HepG2 (cell line): ENCODE results near the gene OVOL2. TPM values are rescaled to one million over a fixed set of nuclear protein-coding genes. Genes with fewer than 3 reads are reported as not detected.

Experiments
- ATAC-seq: fragments of 200-7000 bp; cut with Tn5 transposase; 3 replicates; pipeline ENCODE4 v1.9.1; 2020; ENCODE audit warnings: mild to moderate bottlenecking, moderate library complexity
- BruUV-seq: library from RNA; stranded (reverse); fragments of 400-500 nt; replicated peaks from 2 replicates; lab custom pipeline; 2021; lab: Mats Ljungman, UMichigan
- CTCF ChIA-PET: fragments of 300-600 bp; formaldehyde crosslinking; extraction: SDS; loops from one replicate; lab custom pipeline; 2021; ENCODE audit warnings: low total read pairs, inconsistent platforms, low intra/inter-chr PET ratio; lab: Yijun Ruan, JAX
- POLR2A ChIA-PET: fragments of 350-600 bp; sonication (Branson Sonifier 250); formaldehyde crosslinking; loops from one replicate; lab custom pipeline; 2020; ENCODE audit warnings: antibody characterized with exemption, inconsistent platforms; lab: Yijun Ruan, JAX
- DNase-seq: peaks from one replicate; pipeline ENCODE4 v3.0.0-alpha.2; 2015; ENCODE audit warnings: low spot score
- FAIRE-seq: peaks from 3 replicates; lab custom pipeline; 2011; peaks lifted over from hg19 to GRCh38; lab: Jason Lieb, UNC
- H2AFZ ChIP-seq: one replicate; pipeline ENCODE4 v1.6.1; 2011; ENCODE audit warnings: low read length, inconsistent platforms
- H3K27ac ChIP-seq: fragments of 300-600 bp; 3 replicates; pipeline ENCODE4 v1.8.0; 2011; ENCODE audit warnings: mixed run types, mild to moderate bottlenecking, mixed read lengths, low read length, inconsistent platforms; ENCODE audit not compliant: insufficient read depth; ENCODE audit errors: extremely low read length
- H3K27me3 ChIP-seq, 2 experiments: fragments of 200-600 bp in 1 of 2; 2 replicates in 1 of 2; 3 replicates in 1 of 2; pipeline versions ENCODE4 v1.6.0 to v1.8.0; 2011; ENCODE audit warnings: low read length in 2 of 2, mild to moderate bottlenecking in 2 of 2, moderate library complexity in 2 of 2, inconsistent platforms in 1 of 2; ENCODE audit not compliant: insufficient read depth in 2 of 2, control insufficient read depth in 1 of 2
- H3K36me3 ChIP-seq, 2 experiments: fragments of 200-600 bp in 1 of 2; replicated peaks in 1 of 2; 2 replicates in 1 of 2; 3 replicates in 1 of 2; pipeline versions ENCODE4 v1.5.1 to v1.8.0; 2011; ENCODE audit warnings: low read length in 2 of 2, inconsistent platforms in 1 of 2; ENCODE audit not compliant: insufficient read depth in 2 of 2, control insufficient read depth in 1 of 2
- H3K4me1 ChIP-seq: 2 replicates; pipeline ENCODE4 v1.5.1; 2012; ENCODE audit warnings: low read length, inconsistent platforms; ENCODE audit not compliant: insufficient read depth
- H3K4me2 ChIP-seq: 2 replicates; pipeline ENCODE4 v1.6.0; 2011; ENCODE audit warnings: low read depth, low read length, inconsistent platforms
- H3K4me3 ChIP-seq, 3 experiments: fragments of 200-600 bp in 1 of 3; sonication (generic), shearing (Covaris generic) in 1 of 3; replicated peaks in 1 of 3; 2 replicates each; pipeline ENCODE4 v1.5.1; 2011 to 2016; ENCODE audit warnings: low read length in 3 of 3, inconsistent platforms in 2 of 3, low read depth in 2 of 3, mild to moderate bottlenecking in 2 of 3, control low read depth in 1 of 3, mixed read lengths in 1 of 3; ENCODE audit not compliant: insufficient read depth in 1 of 3
- H3K79me2 ChIP-seq: one replicate; pipeline ENCODE4 v1.6.1; 2011; ENCODE audit warnings: low read length, inconsistent platforms; ENCODE audit not compliant: insufficient read depth
- H3K9ac ChIP-seq: 2 replicates; pipeline ENCODE4 v1.6.0; 2011; ENCODE audit warnings: mild to moderate bottlenecking, low read depth, low read length, inconsistent platforms; ENCODE audit not compliant: insufficient read depth
- H3K9me3 ChIP-seq: 2 replicates; pipeline ENCODE4 v1.5.1; 2012; ENCODE audit warnings: mild to moderate bottlenecking, low read length
- H4K20me1 ChIP-seq: 2 replicates; pipeline ENCODE4 v1.6.0; 2011; ENCODE audit warnings: inconsistent platforms, mild to moderate bottlenecking, low read length, moderate library complexity; ENCODE audit not compliant: insufficient read depth
- CBFB ChIP-seq: sonication (generic); formaldehyde crosslinking; IDR thresholded peaks from 2 replicates; pipeline ENCODE4 v1.4.0; 2020; ENCODE audit warnings: missing genetic modification reagents
- CREB3 ChIP-seq: sonication (generic); formaldehyde crosslinking; IDR thresholded peaks from 2 replicates; pipeline ENCODE4 v1.5.0; 2020; ENCODE audit warnings: missing genetic modification reagents
- HDAC1 ChIP-seq: sonication (generic); formaldehyde crosslinking; IDR thresholded peaks from 2 replicates; pipeline ENCODE4 v1.5.1; 2020; ENCODE audit warnings: mild to moderate bottlenecking, missing genetic modification reagents
- KLF15 ChIP-seq: sonication (generic); formaldehyde crosslinking; IDR thresholded peaks from 2 replicates; pipeline ENCODE4 v1.8.1; 2023; ENCODE audit warnings: borderline replicate concordance, mild to moderate bottlenecking, inconsistent platforms, missing genetic modification reagents, mixed read lengths
- MTA3 ChIP-seq: sonication (generic); formaldehyde crosslinking; IDR thresholded peaks from 2 replicates; pipeline ENCODE4 v1.4.0; 2020; ENCODE audit warnings: missing genetic modification reagents
- NR2F2 ChIP-seq: IDR thresholded peaks from 2 replicates; pipeline ENCODE4 v1.6.1; 2012; ENCODE audit warnings: low read depth, inconsistent platforms, borderline replicate concordance
- PRDM10 ChIP-seq: sonication (generic); formaldehyde crosslinking; IDR thresholded peaks from 2 replicates; pipeline ENCODE4 v1.4.0; 2020; ENCODE audit warnings: low read depth, missing genetic modification reagents
- RARA ChIP-seq: IDR thresholded peaks from 2 replicates; pipeline ENCODE4 v1.6.1; 2016; ENCODE audit warnings: missing genetic modification reagents, missing compliant biosample characterization
- TBX3 ChIP-seq: fragments of 450-650 bp; IDR thresholded peaks from 2 replicates; pipeline ENCODE4 v1.6.1; 2017; ENCODE audit warnings: antibody characterized with exemption, mild to moderate bottlenecking, inconsistent platforms, borderline replicate concordance
- TCF7 ChIP-seq: sonication (generic); IDR thresholded peaks from 2 replicates; pipeline ENCODE4 v1.6.1; 2016; ENCODE audit warnings: antibody characterized with exemption, low read depth
- ZFYVE20 ChIP-seq: sonication (generic); formaldehyde crosslinking; IDR thresholded peaks from 2 replicates; pipeline ENCODE4 v1.8.0; 2023; ENCODE audit warnings: low read depth, mild to moderate bottlenecking, moderate library complexity, missing genetic modification reagents, borderline replicate concordance
- ZNF724P ChIP-seq: sonication (generic); formaldehyde crosslinking; IDR thresholded peaks from 2 replicates; pipeline ENCODE4 v1.8.0; 2022; ENCODE audit warnings: missing genetic modification reagents, borderline replicate concordance
- ZSCAN30 ChIP-seq: sonication (generic); formaldehyde crosslinking; IDR thresholded peaks from 2 replicates; pipeline ENCODE4 v1.5.0; 2020; ENCODE audit warnings: mild to moderate bottlenecking, missing genetic modification reagents
- WGBS: methylation state at CpG from one replicate; pipeline ENCODE4 v1.1.6; 2017; ENCODE audit warnings: low lambda C conversion rate; 5-methylcytosine and 5-hydroxymethylcytosine counted together
- in situ Hi-C: cut with HindIII; loops from 2 replicates; pipeline ENCODE4 v1.10.0; 2017; ENCODE audit warnings: low pct_unique_long_range_greater_than_20kb; ENCODE audit not compliant: extremely low pct_ligation_motif_present
- intact Hi-C: fragments of 100-400 bp; cut with micrococcal nuclease; formaldehyde crosslinking; loops from one replicate; pipeline ENCODE4 v1.10.0; 2022; ENCODE audit not compliant: unreplicated experiment
- polyA plus RNA-seq, 8 experiments: library from polyadenylated mRNA; depleted of rRNA in 3 of 8; stranded (reverse) in 7 of 8; unstranded in 1 of 8; fragments of >200 nt; fragmentation: Illumina TruSeq in 4 of 8; extraction: Trizol in 4 of 8; gene quantifications; 2 replicates each; pipeline versions ENCODE4 v1.2.1 to v1.2.3, GENCODE V29; 2011 to 2016; ENCODE audit warnings: low read depth in 4 of 8, missing spikeins in 1 of 8, mixed read lengths in 1 of 8; ENCODE audit not compliant: insufficient read depth in 1 of 8
- total RNA-seq, 5 experiments: library from RNA; depleted of rRNA; stranded (reverse); fragments of >200 nt; fragmentation: Illumina TruSeq; extraction: Trizol; gene quantifications; 2 replicates each; pipeline ENCODE4 v1.2.3, GENCODE V29; 2016; ENCODE audit warnings: low read depth in 1 of 5
- TF ChIP-seq, protein P1 (sequence below): sonication (generic); formaldehyde crosslinking; IDR thresholded peaks from 2 replicates; pipeline ENCODE4 v1.9.0; 2021; ENCODE audit warnings: missing genetic modification reagents, borderline replicate concordance

OVOL2 gene
- total and polyA plus RNA-seq, 2 of the 13 experiments (the other 11 are each of a cell fraction or from before 2014, with no cell fraction given) = 0.20 to 0.31 TPM

GRCh38 chr20:18103497-18103896, 45.8 kb upstream of the OVOL2 start:
- Histone ChIP-seq H3K4me1 (peaks cover 7% of the 10 kb centered on the region; the same call in 1 of the 2 replicates), H3K27ac (no peak overlapping the region), H4K20me1 (no peaks in the 10 kb centered on the region), H3K9ac (no peak overlapping the region), H3K9me3 (no peaks in the 10 kb centered on the region), H3K4me3 (no peak overlapping the region), H2AFZ (no peak overlapping the region), H3K27me3 (peaks cover 0 to 4% of the 10 kb centered on the region in 2 experiments; a peak in 1 of 5 replicates), H3K79me2 (no peaks in the 10 kb centered on the region), H3K4me2 (no peak overlapping the region), H3K36me3 (no peaks in the 10 kb centered on the region)
- no peak for FAIRE-seq
- 2% methylated on average over 1 of the region's 1 CpG for WGBS
- peak; percentile 63 for ATAC-seq
- ChIA-PET POLR2A (no interaction called here), CTCF (no interaction called here)
- intact Hi-C loops = no loop called here
- in situ Hi-C loops = no loop called here
- no TSS peak for BruUV-seq
- DNase-seq = peak; percentile 49
- TF ChIP-seq PRDM10 (CRISPR knock-in tag) (no peak), ZFYVE20 (CRISPR knock-in tag) (no peak), CREB3 (no peak), NR2F2 (0 out of 2 replicates have a peak, but pooled peaks have one; percentile 51), TCF7 (peak; percentile 70), ZSCAN30 (no peak), HDAC1 (no peak), ZNF724P (no peak), CBFB (CRISPR knock-in tag) (no peak), KLF15 (no peak), MTA3 (CRISPR knock-in tag) (no peak), TBX3 (peak; percentile 48; the same call in 1 of the 2 replicates), RARA (CRISPR knock-in tag) (0 out of 2 replicates have a peak, but pooled peaks have one; percentile 8)
- TF ChIP-seq, protein P1, sequence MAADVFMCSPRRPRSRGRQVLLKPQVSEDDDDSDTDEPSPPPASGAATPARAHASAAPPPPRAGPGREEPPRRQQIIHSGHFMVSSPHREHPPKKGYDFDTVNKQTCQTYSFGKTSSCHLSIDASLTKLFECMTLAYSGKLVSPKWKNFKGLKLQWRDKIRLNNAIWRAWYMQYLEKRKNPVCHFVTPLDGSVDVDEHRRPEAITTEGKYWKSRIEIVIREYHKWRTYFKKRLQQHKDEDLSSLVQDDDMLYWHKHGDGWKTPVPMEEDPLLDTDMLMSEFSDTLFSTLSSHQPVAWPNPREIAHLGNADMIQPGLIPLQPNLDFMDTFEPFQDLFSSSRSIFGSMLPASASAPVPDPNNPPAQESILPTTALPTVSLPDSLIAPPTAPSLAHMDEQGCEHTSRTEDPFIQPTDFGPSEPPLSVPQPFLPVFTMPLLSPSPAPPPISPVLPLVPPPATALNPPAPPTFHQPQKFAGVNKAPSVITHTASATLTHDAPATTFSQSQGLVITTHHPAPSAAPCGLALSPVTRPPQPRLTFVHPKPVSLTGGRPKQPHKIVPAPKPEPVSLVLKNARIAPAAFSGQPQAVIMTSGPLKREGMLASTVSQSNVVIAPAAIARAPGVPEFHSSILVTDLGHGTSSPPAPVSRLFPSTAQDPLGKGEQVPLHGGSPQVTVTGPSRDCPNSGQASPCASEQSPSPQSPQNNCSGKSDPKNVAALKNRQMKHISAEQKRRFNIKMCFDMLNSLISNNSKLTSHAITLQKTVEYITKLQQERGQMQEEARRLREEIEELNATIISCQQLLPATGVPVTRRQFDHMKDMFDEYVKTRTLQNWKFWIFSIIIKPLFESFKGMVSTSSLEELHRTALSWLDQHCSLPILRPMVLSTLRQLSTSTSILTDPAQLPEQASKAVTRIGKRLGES (CRISPR knock-in tag) = no peak
